ENCODE data around the gene ARG2.

DNA sequence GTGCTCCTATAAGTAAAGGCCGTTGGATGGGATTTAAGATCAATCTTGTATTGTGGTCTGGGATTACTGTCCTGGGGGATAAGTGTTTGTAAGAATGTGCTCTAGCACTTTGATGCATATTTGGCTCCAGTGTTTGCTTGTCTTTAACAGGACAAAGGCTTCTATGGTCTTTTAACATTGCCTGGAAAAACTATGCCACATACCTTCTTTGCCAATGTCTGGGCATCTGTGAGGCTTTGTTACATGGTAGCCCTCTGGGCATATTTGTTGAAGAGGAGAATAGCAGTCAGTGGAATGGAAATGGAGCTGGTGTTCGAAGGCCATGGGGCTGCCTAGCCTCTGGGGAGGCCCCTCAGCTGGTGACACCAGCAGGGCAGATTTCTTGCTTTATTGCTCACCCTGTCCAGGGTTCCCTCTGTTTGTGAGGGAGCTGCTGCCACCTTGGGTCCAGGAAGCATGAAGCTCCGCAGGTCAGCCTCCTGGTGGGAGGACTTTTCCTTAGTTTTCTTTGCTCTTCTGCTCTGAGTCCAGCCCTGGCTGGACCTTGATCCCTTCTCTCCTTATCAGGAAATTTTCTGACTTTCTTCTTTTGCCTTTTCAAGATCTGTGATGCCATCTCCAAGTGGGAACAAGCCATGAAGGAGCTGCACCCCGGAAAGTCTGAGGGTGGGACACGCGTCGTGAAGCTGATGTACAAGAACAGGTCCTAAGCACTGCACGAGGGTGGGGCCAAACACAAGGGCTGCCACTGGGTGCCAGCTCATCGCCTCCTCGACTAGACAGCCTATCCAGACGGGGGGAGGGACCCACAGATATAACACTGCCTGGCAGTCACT is 39.2 kb upstream of the ARG2 start:
- TF ChIP-seq RAD21 (IDR thresholded peaks at IDR 0.05; ENCODE audit: low read depth) (no peak), TCF7L2 (IDR thresholded peaks at IDR 0.05; ENCODE audit: borderline replicate concordance, extremely low read depth, insufficient read depth, insufficient read length) (no peak), POLR2AphosphoS5 (IDR thresholded peaks at IDR 0.05; ENCODE audit: low read depth, low read length) (no peak), POLR2A (IDR thresholded peaks at IDR 0.05; ENCODE audit: borderline replicate concordance, extremely low read depth, insufficient read depth, insufficient read length) (no peak), SRF (IDR thresholded peaks at IDR 0.05; ENCODE audit: low read depth) (no peak), ZFX (IDR thresholded peaks at IDR 0.05) (no peak), CEBPB (IDR thresholded peaks at IDR 0.05; ENCODE audit: low read depth) (no peak), YY1 (IDR thresholded peaks at IDR 0.05; ENCODE audit: extremely low read depth, insufficient replicate concordance, low read depth, low read length) (no peak), EZH2 (IDR thresholded peaks at IDR 0.05) (no peak), SP1 (IDR thresholded peaks at IDR 0.05; ENCODE audit: low read depth) (no peak), SIN3A (IDR thresholded peaks at IDR 0.05; ENCODE audit: low read depth) (no peak)
- TF ChIP-seq, protein P1, sequence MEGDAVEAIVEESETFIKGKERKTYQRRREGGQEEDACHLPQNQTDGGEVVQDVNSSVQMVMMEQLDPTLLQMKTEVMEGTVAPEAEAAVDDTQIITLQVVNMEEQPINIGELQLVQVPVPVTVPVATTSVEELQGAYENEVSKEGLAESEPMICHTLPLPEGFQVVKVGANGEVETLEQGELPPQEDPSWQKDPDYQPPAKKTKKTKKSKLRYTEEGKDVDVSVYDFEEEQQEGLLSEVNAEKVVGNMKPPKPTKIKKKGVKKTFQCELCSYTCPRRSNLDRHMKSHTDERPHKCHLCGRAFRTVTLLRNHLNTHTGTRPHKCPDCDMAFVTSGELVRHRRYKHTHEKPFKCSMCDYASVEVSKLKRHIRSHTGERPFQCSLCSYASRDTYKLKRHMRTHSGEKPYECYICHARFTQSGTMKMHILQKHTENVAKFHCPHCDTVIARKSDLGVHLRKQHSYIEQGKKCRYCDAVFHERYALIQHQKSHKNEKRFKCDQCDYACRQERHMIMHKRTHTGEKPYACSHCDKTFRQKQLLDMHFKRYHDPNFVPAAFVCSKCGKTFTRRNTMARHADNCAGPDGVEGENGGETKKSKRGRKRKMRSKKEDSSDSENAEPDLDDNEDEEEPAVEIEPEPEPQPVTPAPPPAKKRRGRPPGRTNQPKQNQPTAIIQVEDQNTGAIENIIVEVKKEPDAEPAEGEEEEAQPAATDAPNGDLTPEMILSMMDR (IDR thresholded peaks at IDR 0.05 in 2 of 3, conservative IDR thresholded peaks at IDR 0.05 in 1 of 3; ENCODE audit: borderline replicate concordance in 1 of 3, insufficient read depth in 1 of 3, low read depth in 2 of 3, low read length in 2 of 3): no peak
- TF ChIP-seq, protein P2, sequence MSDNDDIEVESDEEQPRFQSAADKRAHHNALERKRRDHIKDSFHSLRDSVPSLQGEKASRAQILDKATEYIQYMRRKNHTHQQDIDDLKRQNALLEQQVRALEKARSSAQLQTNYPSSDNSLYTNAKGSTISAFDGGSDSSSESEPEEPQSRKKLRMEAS (IDR thresholded peaks at IDR 0.05): no peak
- TF ChIP-seq, protein P3, sequence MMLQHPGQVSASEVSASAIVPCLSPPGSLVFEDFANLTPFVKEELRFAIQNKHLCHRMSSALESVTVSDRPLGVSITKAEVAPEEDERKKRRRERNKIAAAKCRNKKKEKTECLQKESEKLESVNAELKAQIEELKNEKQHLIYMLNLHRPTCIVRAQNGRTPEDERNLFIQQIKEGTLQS (IDR thresholded peaks at IDR 0.05): no peak
